Lower leg skin (tissue), 3 donors: Measurements from ENCODE around the gene AK2.

Experiments
- POLR2A ChIP-seq, 2 donors: fragments of 450-650 bp; IDR thresholded peaks; one replicate each; pipeline ENCODE4 v1.6.1; 2016 to 2017; ENCODE audit warnings: antibody characterized with exemption in 2 of 2, mild to moderate bottlenecking in 1 of 2, moderate library complexity in 1 of 2
- TF ChIP-seq, protein P1 (sequence below), 3 donors: fragments of 450-650 bp; IDR thresholded peaks; one replicate each; pipeline ENCODE4 v1.5.1; 2016; ENCODE audit warnings: antibody characterized with exemption in 3 of 3, mild to moderate bottlenecking in 3 of 3, moderate library complexity in 2 of 3

DNA sequence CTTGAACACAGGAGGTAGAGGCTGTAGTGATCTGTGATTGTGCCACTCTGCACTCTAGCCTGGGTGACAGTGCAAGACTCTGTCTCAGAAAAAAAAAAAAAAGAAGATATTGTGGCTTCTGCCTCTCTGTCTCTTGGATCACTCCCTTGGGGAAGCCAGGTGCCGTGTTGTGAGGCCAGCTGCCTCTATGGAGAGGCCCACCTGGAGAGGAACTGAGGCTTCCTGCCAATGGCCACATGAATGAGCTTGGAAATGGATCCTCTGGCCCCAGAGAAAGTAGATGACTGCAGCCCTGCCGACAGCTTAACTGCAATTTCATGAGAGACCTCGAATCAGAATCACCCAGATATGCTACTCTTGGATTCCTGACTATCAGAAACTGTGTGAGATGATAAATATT lies 19.7 kb upstream of the AK2 start:
- TF ChIP-seq, protein P1, sequence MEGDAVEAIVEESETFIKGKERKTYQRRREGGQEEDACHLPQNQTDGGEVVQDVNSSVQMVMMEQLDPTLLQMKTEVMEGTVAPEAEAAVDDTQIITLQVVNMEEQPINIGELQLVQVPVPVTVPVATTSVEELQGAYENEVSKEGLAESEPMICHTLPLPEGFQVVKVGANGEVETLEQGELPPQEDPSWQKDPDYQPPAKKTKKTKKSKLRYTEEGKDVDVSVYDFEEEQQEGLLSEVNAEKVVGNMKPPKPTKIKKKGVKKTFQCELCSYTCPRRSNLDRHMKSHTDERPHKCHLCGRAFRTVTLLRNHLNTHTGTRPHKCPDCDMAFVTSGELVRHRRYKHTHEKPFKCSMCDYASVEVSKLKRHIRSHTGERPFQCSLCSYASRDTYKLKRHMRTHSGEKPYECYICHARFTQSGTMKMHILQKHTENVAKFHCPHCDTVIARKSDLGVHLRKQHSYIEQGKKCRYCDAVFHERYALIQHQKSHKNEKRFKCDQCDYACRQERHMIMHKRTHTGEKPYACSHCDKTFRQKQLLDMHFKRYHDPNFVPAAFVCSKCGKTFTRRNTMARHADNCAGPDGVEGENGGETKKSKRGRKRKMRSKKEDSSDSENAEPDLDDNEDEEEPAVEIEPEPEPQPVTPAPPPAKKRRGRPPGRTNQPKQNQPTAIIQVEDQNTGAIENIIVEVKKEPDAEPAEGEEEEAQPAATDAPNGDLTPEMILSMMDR (IDR thresholded peaks at IDR 0.05): no peak
- TF ChIP-seq POLR2A (IDR thresholded peaks at IDR 0.05): no peak
